DMS53 treated with DMSO at 0.1 percent for 48 hours (cell line): ENCODE measurements around the gene RAB23.

Experiments
- DNase-seq: peaks from one replicate; lab custom pipeline; 2025; ENCODE audit not compliant: unreplicated experiment; lab: John Stamatoyannopoulos, UW

The RAB23 gene

GRCh38 chr6:57183336-57183735, 38.8 kb downstream of the RAB23 start:
- no peak for DNase-seq

DNA sequence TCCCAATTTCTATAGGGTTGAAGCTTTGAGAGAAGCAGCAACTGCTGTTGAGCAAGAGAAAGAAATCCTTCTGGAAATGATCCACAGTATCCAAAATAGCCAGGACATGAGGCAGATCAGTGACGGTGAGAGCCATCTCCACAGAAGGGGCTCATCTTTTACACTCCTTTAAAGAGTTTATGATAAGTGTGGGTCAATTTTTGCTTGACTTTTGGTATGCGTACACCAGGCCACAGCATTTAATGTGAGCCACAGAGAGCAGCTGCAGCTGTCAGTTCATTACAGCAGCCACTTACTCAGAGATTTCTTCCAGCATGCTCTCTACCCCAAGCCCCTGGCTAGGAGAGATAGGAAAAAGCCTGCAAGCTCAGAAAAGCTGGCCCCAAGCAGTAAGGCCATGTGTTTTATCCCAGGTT, 40.1 kb downstream of the RAB23 start:
- no peak for DNase-seq

GRCh38 chr6:57180596-57180995, 41.5 kb downstream of the RAB23 start:
- no peak for DNase-seq

- no peak for DNase-seq
Observed at GRCh38 chr6:57177545-57178265, 44.4 kb downstream of the RAB23 start.

DNA sequence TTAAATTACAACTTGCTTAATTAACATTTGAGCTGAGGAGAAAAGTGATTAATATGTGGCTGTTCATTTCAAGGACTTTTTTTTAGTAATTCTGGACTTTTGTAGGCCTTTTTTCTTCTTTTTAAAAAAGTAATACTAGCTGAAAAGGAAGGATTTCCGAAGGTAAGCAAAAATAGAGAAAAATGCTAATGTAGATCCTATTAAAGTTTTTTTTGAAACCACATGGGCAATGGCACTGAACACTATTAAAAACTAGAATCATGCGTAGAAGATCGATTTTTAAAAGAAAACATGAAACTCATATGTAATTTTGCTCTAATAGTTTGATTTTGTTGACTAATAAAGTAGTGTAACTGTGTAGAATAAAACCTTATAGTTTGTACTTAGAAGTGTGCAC, 47.6 kb downstream of the RAB23 start:
- DNase-seq, result no peak

GRCh38 chr6:57173886-57174510, 48.1 kb downstream of the RAB23 start:
- DNase-seq, result peak; percentile 12

DNA sequence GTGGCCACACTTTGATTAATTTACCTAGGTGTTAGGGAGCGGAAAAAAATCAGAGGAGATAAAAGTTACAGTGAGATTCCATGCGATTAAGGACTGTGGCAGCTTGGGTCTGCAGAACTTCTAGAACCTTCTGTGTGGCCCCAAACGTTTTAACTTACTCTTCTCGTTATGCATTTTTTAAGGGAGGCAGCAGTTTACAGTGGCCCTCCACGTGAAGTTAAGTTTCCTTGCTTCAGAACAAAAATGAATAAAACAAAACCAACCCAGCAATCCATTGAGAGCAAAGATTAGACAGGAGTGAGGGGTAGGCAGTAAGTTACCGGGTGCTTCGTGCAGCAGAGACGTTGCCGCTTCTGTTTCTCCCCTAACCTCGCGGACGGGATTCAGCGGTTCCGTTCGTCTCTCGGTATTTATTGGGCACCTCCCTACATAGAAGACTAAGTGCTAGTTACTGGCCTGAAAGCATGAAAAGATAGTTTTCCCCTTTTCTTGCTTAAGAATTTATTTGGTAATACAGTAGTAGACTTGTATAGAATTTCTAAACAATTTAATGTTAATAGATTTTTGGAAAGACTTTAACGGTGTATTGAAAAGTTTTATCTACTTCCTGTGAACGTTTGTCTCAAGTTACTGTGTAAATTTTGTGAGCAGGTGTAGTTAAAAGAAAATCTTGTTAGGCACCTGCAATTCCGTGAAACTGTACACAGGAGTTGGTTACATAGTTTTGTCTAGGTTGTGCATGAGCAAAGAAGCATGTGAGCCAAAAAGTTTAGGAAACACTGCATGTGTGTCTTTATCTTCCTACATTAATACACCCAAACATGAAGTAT, 48.8 kb downstream of the RAB23 start:
- peak; percentile 35 for DNase-seq

DNA sequence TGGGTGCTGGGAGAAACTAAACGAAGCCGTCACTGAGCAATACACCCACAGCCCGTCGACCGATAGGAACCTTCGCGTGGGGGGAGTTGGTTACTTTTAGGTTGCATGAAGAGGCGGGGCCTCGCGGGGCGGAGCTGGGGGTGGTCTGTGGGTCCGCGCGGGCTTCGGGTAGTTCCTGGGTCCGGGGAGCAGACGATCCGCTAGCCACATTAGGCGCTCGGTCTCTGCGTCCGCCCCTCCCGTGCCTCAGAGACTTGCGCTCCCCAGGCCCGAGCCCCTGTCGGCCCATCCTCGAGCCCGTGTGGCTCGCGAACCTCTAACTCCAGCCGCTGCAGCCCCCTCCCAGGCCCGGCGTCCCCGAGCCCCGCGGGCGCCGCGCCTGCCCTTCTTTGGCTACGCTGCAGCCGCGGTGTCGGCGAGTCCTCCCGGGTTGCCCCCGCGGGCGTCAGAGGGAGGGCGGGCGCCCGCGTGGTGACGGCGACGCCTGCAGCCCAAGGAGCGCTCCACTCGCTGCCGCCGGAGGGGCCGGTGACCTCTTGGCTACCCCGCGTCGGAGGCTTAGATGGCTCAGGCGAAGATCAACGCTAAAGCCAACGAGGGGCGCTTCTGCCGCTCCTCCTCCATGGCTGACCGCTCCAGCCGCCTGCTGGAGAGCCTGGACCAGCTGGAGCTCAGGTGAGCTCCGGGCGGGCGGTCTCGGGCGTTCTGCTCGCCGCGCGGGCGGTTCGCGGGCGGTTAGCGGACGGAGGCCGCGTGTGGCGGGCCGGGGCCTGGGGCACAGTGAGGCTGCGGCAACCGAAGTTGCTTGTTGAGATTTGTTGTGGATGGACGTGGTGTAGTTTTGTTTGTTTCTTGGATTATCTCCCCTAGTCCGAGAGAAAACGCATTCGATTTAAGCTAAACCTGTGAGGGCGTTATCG, 49.7 kb downstream of the RAB23 start, which contains the start of gene BAG2:
Gene BAG2 (plus strand): TSS at position 191 of the 920 bp plus-strand sequence. CDS start 372 bp downstream, at position 563.
- peak; percentile 62 for DNase-seq

DNA sequence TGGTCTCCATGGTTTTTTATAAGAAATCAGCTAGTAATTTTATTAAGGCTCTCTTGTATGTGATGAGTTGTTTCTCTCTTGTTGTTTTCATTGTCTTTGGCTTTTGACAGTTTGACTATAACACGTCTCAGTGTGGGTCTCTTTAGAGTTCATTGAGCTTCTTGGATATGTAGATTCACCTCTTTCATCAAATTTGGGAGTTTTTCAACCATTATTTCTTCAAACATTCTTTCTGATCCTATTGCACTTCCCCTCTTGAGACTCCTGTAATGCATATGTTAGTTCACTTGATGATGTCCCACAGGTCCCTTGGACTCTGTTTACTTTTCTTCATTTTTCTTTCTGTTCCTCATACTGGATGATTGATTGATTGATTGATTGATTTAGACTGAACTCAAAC, 57.0 kb downstream of the RAB23 start:
- no peak for DNase-seq

GRCh38 chr6:57163956-57164355, 58.2 kb downstream of the RAB23 start:
- DNase-seq, result no peak

- DNase-seq, result no peak
Observed at GRCh38 chr6:57162516-57162915, 59.6 kb downstream of the RAB23 start.

GRCh38 chr6:57162028-57162427, 60.1 kb downstream of the RAB23 start:
- no peak for DNase-seq

- no peak for DNase-seq
Observed at GRCh38 chr6:57159127-57159526, 63.0 kb downstream of the RAB23 start.

DNA sequence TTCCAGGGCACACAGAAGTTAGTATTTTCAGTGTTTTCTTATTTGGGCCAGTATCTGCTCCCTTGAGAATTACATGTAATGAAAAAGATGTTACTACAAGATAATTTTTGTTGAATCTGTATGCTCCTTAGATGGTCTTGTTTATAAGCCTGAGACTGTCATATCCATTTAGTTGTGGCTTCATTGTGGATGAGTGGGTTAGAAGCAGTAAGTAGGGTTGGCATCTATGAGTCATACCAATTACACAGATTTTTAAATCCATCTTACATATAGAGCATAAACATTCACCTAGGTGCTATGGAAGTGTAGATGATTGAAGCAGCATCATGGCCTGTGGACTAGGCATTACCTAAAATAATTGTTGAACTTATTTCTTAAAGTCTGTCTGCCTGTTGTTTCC, 63.4 kb downstream of the RAB23 start:
- no peak for DNase-seq

DNA sequence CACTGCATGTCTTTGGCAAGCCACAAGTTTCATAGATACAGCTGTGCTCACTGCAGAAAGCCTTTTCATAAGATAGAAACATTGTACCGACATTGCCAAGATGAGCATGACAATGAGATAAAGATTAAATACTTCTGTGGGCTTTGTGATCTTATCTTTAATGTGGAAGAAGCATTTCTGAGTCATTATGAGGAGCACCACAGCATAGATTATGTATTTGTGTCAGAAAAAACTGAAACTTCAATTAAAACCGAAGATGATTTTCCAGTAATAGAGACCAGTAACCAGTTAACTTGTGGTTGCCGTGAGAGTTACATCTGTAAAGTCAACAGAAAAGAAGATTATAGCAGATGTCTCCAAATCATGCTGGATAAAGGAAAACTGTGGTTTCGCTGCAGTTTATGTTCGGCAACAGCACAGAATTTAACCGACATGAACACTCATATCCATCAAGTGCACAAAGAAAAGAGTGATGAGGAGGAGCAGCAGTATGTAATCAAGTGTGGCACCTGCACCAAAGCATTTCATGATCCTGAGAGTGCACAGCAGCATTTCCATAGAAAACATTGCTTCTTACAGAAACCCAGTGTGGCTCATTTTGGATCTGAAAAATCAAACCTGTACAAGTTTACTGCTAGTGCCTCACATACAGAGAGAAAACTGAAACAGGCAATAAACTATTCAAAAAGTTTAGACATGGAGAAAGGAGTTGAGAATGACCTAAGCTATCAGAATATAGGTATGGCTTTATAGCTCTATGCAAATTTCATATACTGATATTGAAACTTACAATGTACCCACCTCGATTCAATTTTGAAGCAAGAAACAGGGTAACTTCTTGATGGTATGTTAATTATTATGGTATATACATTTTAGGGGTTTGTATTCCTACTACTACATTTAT, 73.9 kb downstream of the RAB23 start:
- DNase-seq, result no peak

- DNase-seq, result no peak
Observed at GRCh38 chr6:57147401-57147800, 74.7 kb downstream of the RAB23 start.

GRCh38 chr6:57143690-57144089, 78.4 kb downstream of the RAB23 start:
- DNase-seq, result no peak

DNA sequence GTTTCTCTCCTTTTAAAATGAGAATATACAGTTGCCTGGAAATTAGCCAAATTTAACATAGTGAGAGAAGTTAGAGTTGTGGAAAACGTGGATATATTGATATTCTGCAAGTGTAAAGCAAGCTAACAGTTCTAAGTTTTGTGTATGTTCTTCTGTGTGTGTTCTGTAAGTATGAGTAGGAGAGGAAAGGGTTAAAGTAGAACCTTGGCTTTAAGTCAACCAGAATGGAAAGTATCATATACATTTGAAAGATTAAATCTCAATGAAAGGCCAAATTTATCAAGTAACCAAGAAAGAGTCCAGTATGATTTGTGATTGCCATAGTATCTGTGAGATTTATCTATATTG, 80.0 kb downstream of the RAB23 start:
- no peak for DNase-seq

GRCh38 chr6:57141451-57142177, 80.5 kb downstream of the RAB23 start:
- DNase-seq, result no peak
